HL-60 (cell line): ENCODE data around the gene TBC1D4.

Experiments
- DNase-seq, 2 experiments: peaks; one replicate each; pipeline ENCODE4 v3.0.0-alpha.2; 2010 to 2020; ENCODE audit warnings: low read depth in 1 of 2, low spot score in 1 of 2
- H3K27ac ChIP-seq: fragments of 250-450 bp; sonication (Bioruptor Pico); replicated peaks from 2 replicates; pipeline ENCODE4 v1.5.1; 2020; ENCODE audit warnings: mild to moderate bottlenecking, moderate library complexity
- H3K27me3 ChIP-seq: fragments of 250-450 bp; sonication (Bioruptor Pico); 2 replicates; pipeline ENCODE4 v1.5.1; 2021; ENCODE audit warnings: mild to moderate bottlenecking, moderate library complexity; ENCODE audit not compliant: insufficient read depth, poor library complexity, severe bottlenecking
- H3K4me3 ChIP-seq: replicated peaks from 2 replicates; pipeline ENCODE4 v1.5.1; 2011; ENCODE audit warnings: mild to moderate bottlenecking, control low read depth, low read length; ENCODE audit not compliant: insufficient read depth
- CTCF ChIP-seq: IDR thresholded peaks from one replicate; pipeline ENCODE4 v1.5.1; 2011; ENCODE audit warnings: low read length, control low read depth, inconsistent platforms; ENCODE audit not compliant: insufficient read depth
- GABPA ChIP-seq: IDR thresholded peaks from 2 replicates; pipeline ENCODE4 v1.6.1; 2012; ENCODE audit warnings: low read depth
- POLR2AphosphoS5 ChIP-seq: IDR thresholded peaks from 2 replicates; pipeline ENCODE4 v1.6.1; 2012; ENCODE audit warnings: low read depth
- REST ChIP-seq: IDR thresholded peaks from 2 replicates; pipeline ENCODE4 v1.6.1; 2012; ENCODE audit warnings: low read depth; ENCODE audit not compliant: insufficient replicate concordance
- SPI1 ChIP-seq: IDR thresholded peaks from 2 replicates; pipeline ENCODE4 v1.6.1; 2012; ENCODE audit warnings: low read depth, mild to moderate bottlenecking, borderline replicate concordance

The TBC1D4 gene

DNA sequence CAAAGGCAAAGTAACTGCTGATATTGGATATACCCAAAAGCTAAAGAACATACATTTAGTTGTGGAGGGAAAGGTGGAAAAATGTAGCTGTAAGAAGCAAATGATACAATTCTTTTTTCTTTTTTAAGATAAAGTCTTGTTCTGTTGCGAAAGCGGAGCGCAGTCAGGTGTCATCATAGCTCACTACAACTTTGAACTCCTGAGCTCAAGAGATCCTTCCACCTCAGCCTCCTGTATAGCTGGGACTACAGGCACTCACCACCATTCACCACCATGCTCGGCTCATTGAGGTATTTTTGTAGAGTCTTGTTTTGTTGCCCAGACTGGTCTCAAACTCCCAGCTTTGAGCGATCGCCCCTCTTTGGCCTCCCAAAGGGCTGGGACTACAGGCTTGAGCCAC is 38.0 kb downstream of the TBC1D4 start:
- no peak for DNase-seq
- TF ChIP-seq REST (no peak), POLR2AphosphoS5 (no peak), CTCF (no peak), GABPA (no peak), SPI1 (no peak)
- Histone ChIP-seq H3K27me3 (no peaks in the 10 kb centered on the region), H3K27ac (no peak overlapping the region), H3K4me3 (no peak overlapping the region)

DNA sequence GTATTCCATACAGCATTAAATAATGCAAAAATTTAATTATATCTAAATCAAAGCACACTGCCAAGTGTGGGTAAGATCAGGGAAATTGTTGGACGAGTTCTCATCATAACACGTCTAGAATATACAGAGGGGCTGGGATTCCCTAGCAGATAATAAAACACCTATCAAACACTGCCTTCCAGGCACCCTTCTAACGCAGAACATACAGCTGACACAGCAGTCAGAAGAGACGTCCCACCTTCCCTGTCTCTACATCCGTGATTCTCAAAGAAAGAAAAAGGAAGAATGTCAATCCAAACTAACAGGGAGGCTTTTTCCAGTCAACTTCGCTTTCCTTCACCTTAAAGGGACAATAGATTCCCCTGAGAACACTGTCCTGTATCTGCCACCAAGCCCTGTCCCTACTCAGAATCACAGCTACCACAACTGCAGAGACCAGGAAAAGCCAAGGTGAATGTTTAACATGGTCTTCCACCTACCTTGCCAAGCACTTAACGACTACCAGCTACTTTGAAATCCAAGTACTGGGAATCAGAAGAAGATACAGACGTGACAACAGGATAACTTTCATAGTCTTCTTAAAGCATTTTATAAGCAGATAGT is 38.5 kb downstream of the TBC1D4 start:
- H3K27ac ChIP-seq = no peak overlapping the region
- no peak for TF ChIP-seq GABPA
- no peak for TF ChIP-seq REST
- TF ChIP-seq CTCF = no peak
- no peak for TF ChIP-seq SPI1
- TF ChIP-seq POLR2AphosphoS5 = no peak
- H3K4me3 ChIP-seq = no peak overlapping the region
- no peak for DNase-seq
- H3K27me3 ChIP-seq = no peaks in the 10 kb centered on the region

- TF ChIP-seq SPI1 (no peak), GABPA (no peak), REST (no peak), POLR2AphosphoS5 (no peak)
- no peak overlapping the region for H3K4me3 ChIP-seq
- no peaks in the 10 kb centered on the region for H3K27me3 ChIP-seq
- no peak overlapping the region for H3K27ac ChIP-seq
- DNase-seq = no peak
Measured at GRCh38 chr13:75442736-75443234, 39.2 kb downstream of the TBC1D4 start.
